Activated CD4-positive, alpha-beta T cell treated with anti-CD3 and anti-CD28 coated beads, Interleukin-2, amount 50 U/mL, for 1 hour (primary cell): ENCODE measurements around the gene MAGI1.
"Not testable (repeated sequence)": the region's sequence is repeated elsewhere in the genome, so short reads cannot be mapped to it uniquely, and the experiment has no call there.

Experiments
- DNase-seq: peaks from one replicate; pipeline ENCODE4 v3.0.0-alpha.2; 2020

MAGI1 gene

DNA sequence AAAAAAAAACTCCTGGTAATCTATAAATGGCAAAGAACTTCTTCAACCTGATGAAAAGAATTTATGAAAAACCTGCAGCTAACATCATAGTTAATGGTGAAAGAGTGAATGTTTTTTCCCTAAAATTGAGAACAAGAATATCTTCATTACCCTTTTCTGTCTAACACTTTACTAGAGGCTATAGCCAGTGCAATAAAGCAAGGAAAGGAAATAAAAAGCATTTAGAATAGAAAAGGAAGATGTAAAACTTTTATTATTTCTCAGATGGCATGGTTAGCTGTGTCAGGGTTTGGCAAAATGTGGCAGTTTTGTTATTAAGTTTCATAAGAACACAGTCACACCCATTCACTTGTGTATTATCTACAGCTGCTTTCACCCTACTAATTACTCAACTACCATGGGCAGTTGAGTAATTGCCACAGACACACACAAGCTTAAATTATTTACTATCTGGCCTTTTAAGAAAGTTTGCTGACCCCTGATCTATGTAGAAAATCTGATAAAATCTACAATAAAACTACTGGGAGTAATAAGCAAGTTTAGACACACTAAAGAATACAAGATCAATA, 465.1 kb downstream of the MAGI1 start:
- DNase-seq: no peak

DNA sequence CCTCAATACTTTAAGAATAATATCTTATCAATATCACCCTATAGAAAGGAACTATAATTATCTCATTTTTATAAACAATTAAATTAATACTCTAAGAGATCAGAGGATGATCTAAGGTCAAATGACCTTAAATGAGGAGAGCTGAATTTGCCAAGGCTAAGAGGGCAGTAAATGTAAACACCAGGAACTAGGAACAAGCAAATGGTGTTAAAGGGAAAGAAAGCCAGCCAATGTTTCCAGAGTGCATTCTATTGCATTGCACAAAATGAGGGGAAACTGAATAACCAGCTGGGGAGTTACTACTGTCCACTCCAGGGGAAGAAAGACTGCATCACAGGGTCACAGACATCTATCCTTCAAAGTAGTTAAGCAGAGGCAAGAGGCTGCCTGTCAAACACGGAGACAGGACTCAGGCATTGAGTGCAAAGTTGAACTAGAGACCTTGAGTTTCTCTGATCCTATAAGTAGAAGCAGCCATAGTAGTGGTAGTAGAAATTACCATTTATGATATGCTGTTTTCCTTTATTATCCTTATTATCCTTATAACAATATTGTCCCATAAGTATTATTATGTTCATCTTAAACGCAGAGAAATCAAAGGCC, 466.4 kb downstream of the MAGI1 start:
- no peak for DNase-seq

DNA sequence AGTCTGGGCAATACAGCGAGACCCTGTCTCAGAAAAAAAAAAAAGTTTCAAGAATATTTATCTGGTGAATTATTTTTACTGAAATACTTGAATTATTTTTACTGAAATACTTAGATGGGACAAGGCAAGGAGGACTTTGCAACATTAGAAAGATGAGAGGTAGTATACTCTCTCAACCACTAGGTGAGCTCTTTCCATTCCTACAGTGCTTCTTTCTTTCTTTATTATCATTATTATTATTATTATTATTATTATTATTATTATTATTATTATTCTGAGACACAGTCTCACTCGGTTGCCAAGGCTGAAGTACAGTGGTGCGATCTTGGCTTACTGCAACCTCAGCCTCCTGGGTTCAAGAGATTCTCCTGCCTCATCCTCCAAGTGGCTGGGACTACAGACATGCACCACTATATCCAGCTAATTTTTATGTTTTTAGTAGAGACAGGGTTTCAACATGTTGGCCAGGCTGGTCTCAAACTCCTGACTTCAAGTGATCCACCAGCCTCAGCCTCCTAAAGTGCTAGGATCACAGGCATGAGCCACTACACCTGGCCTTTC, 468.8 kb downstream of the MAGI1 start:
- DNase-seq: no peak

DNA sequence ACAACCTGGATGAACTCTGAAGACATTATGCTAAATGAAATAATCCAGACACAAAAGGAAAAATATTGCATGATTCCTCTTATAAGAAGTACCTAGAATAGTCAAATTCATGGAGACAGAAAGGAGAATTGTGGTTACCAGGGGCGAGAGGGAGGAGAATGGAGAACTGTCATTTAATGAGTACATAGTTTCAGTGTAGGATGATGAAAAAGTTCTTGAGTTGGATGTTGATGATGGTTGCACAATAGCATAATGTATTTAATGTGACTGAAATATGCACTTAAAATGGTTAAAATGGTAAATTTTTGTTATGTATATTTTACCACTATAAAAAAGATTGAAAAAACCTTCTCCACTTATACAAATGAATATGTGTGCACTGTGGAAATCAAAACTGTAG, 469.6 kb downstream of the MAGI1 start:
- no peak for DNase-seq

DNA sequence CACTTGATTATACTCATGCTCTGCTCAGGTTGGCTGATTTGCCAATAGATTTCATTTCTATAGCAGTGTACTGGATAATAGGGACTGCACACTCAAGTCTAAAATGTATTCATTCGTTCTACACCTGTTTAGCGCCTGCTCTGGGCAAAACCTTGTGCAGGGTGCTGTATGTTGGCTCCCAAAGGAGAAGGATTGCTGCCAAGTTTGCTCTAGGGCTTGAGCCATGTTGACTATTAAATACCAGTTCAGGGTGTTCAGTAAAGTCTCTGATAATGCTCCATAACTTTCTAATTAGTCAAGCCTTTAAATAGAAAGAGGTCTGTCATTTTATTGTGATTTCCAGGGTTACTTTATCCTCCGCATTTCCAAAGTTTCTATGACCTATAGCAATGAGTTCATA, 470.2 kb downstream of the MAGI1 start:
- no peak for DNase-seq

DNA sequence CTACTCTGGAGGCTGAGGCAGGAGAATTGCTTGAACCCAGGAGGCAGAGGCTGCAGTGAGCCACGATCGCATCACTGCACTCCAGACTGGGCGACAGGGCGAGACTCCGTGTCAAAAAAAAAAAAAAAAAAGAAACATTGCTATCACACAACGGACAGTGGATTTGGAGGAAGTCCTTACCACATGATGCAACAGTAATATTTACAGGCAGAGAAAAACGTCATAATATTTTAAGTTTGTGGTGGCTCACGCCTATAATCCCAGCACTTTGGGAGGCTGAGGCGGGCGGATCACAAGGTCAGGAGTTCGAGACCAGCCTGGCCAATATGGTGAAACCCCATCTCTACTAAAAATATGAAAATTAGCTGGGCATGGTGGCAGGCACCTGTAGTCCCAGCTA, 473.0 kb downstream of the MAGI1 start:
- DNase-seq: not testable (repeated sequence)

DNA sequence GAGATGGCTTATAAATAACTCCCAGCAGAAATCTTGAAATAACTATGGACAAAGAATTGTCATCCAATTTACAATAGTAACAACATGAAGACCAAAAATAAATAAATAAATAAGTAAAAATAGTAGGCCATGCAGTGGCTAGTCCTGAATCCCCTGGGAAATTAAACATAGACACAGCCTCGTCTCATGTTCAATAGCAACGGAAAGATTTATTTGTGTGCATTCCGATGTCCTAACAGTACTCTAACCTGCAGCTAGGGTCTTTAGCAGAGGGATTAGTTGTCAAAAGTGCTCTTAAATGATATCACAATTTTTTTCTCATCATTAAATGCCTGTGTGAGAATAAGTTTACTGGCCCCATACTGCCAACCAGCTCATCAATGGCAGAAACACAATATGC, 474.2 kb downstream of the MAGI1 start:
- no peak for DNase-seq

DNA sequence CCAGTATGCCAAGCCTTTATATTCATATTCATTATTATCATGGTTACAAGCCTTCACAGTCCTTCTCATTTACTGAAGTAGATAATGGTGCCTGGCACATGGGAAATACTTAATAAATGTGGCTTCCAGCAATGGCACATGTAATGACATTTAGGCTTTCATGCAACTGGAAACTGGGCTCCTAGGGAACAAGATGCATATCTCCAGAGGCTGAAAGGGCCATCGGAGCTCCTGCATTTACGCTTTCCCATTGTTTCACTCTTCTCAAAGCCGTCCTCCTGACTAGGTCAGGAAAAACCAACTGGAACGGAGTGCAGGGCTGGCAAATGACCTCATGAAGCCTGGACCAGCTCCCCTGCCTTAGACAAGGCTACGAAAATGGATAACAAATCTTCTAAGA, 474.9 kb downstream of the MAGI1 start:
- DNase-seq: no peak

DNA sequence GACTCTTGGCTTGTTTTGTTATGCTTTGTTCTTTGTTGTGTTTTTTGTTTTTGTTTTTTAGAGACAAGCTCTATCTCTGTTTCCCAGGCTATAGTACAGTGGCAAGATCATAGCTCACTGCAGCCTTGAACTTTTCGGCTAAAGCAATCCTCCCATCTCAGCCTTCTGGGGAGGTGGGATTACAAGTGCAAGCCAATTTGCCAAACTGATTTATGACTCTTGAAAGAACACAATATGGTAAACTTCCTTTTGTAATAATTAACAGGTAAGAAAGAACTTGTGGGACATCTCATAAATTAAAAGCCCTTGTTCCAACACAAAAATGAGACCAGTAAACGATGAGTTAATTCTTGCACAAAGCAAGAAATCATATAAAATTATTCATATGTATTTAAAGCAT, 476.3 kb downstream of the MAGI1 start:
- no peak for DNase-seq

DNA sequence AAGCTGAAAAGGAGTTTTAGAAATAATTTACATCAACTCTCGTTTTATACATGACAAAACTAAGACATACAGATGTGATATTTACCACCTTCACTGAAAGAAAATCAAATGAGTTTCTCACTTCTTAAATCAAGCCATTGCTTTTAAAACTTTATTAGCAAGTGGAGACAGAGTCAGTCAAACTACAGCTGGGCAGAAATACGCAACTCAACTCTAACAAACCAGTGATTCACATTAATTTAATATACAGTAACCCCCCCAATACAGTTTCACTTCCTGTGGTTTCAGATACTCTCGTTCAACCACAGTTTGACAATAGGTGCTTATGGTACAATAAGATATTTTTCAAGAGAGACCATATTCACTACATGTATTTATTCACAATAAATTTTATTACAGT, 477.1 kb downstream of the MAGI1 start:
- no peak for DNase-seq

DNA sequence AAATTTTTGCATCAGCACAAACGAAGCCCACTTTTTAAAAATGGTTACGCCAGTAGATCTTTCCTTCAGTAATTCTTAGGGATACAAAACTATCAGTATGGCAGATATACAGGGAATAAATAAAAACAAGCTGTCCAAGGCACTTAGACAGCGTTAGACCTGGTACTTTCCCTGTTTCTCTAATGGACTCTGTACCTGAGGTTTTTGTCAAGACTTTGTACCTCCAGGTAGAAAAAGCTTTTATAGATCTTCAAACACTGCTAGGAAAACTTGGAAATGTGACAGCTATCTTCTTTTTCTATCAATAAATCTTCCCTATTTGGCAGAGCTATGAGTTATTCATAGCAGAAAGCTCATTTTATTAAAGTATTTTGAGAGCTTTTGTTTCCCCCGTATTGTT, 477.8 kb downstream of the MAGI1 start:
- DNase-seq: no peak

DNA sequence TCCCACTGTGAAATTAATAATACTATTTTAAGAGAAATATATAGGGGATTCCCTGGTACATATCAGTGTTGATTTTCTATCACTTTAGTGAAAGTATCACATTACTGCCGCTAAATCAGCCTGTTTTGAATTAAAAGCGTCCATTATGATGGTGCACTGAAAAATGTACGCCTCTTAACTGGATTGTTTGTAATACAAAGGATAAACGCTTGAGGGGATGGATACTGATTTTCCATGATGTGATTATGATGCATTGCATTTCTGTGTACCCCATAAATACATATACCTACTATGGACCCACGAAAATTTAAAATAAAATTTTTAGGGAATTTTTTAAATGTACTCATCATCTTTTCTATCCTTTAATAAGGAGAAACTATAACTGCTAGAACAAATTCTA, 478.6 kb downstream of the MAGI1 start:
- no peak for DNase-seq

DNA sequence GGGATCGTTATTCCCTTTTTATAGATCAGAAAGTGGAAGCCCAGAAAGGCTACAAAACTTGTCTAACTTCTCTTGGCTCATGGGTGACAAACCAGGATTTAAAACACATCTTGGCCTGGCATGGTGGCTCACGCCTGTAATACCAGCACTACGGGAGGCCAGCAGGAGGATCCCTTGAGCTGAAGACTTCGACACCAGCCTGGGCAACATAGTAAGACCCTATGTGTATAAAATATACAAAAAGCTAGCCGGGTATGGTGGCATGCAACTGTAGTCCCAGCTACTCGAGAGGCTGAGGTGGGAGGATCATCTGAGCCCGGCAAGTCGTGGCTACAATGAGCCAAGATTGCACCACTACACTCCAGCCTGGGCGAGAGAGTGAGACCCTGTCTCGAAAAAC, 479.1 kb downstream of the MAGI1 start:
- no peak for DNase-seq

DNA sequence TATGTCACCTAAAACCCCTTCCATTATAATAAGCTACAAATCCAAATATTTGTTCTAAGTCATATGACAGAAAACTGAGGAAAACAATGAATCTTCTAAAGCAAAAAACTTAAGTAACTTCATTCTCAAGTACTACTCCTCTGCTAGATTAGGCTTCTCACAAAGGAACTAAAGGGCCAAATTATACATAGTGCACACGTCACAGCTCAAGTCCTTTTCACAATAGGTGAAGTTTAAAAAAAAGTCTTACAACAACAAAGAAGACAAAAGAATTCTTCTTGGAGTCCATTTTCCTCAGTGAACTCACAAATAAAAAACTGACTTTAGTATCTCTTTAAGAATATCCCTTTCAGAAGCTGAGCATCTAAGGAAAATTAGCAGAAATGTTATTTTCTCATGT, 479.9 kb downstream of the MAGI1 start:
- no peak for DNase-seq

DNA sequence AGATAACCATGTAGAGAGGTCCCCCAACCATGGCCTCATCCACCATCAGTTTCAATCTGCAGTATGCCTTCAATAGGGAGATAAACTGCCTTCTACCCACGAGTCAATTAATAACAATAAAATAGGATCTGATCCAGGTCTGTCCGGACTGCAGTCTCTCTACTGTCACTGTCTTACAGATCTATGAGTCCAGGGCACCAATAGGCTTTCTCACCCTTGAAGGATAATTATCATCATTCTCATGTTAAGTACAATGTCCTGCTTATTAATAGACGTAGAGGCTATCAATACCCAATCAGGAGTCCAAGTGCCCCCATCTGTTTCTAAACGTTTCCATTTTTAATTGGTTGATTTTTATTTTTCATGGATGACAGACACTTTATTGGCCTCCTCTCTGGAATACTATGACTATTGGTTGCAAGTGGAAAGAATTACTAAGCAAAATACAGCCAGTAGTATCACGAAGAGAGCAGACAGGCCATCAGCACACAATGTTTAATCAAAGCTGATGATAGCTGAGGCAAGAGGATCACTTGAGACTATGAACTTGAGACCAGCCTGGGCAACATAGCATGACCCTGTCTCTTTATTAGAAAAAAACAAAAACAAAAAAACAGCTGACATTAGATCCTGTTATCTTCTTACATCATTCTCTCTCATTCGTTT, 480.7 kb downstream of the MAGI1 start:
- no peak for DNase-seq

DNA sequence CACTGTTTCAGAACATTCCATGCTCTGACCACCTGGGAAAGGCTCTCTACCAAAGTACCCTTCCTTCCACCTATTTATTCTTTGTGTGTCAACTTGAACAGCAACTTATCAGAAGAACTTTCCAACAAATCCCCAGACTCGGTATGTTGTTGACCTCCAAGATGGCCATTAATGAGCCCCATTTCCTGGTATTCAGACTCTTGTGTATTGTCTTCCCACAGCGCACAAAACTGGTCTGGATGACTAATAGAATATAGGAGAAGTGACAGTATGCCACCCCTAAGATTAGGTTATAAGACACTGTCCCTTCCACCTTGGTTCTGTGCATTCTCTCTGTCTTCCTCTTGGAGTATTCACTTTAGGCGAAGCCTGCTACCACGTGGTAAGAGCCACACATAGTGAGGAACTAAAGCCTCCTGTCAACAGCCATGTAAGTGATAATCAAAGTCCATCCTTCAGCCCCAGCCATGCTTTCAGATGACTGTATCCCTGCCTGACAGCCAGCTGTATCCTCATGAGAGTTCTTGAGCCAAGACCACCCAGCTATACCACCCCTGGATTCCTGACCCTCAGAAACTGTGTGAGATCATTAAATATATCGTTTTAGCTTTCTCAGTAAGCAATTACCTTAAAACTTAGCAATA, 481.7 kb downstream of the MAGI1 start:
- no peak for DNase-seq

DNA sequence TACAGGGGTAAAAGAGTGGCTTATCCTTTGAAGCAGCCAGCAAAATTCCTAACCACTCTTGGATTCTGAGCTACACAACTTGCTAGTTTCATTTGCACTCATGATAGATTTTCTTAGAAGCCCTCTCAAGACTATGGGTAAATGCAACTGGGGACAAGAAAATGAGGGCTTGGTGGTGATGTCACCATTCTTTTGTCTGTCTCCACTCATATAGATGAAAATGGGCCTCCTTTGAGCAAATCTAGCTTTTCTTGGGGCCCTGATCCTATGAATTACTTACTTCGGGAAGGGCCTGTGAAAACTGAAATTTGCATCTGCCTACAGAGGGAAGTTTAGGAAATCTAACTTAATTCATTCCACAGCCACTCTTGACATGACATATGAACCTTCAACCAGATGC, 486.3 kb downstream of the MAGI1 start:
- no peak for DNase-seq

DNA sequence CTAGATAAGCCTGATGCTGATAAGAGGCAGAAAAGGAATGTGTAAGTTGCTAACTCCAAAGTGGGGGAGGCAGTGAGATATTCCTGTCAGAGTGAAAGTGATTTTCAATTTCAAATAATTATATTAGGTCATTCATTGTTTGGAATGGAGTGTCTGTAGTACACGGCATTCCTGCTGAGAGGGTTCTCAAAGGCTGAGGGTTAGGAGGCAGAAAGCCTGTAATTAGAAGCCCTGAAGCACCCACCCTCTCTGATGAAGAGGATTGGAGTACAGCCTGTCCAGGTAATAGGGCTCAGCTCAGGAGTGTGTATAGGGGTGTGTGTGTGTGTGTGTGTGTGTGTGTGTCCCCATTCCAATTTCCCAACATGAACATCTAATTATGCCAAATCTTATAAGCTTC, 486.8 kb downstream of the MAGI1 start:
- no peak for DNase-seq

DNA sequence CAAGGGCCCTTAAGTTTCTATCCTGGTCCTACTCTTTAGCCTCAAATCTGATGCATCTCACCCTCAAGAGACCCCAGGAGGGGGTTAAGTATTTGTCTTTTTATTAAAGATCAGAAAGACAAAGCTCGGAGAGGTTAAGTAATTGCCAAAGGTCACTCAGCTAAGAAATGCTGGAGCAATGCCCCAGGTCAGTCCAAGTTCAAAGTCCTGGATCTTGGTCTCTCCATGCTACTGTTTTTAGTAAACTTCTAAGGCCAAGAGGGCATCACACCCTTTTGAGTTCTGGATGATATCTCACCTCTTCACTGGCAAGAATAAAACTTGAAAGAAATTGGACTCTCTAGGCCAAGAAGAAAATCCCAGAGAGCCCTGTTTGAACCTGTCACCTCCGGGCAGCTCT, 488.6 kb downstream of the MAGI1 start:
- no peak for DNase-seq

DNA sequence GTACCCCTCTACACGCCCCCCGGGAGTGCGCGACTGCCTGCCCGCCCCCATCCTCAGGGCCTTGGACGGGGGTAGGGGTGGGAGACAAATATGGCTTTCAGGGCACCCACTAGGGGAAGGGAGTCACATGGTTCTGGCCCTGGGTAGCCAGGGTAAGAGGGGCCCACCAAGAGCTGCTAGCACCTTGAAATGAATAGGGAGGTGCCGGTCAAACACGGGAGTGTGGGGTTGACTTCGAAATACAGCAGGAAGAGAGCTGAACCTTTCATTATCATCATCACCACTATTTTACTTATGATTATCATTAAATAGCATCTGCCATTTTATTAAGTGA, 489.1 kb downstream of the MAGI1 start:
- DNase-seq: no peak

DNA sequence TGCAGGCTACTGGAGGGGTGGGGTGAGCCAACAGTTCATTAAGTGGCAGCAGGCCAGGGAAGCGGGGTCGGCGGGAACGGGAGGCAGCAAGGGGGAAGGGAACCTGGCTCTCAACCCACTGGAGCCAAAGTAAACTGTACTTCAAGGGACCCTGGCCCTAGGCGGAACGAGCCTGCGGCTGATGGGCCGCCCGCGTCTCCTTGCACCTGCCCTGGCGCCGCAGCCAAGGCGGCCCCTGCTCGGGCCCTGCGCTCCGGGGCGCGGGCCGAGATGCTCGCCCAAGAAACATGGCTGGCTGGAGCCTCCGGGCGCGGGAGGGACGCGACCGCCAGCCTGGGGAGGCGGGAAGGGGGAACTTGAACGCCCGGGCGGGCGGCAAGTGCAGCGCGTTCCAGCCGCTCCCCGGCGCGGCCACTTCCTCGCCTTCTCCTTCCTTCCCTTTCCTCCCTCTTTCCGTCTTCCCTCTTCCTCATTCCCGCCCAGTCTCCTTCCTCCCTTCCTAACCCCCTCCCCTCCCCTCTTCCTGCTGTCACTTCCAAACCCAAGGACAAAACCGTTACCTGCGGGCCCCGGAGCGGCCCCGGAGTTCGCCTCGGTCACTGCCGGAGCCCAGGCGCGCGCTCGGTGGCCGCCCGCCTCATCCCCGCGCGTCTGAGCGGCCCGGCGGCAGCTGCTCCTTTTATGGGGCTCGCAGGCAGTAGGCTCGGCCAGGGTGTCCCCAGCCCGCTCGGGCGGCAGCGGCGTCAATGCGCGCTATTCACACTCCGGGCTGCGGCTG, 489.7 kb downstream of the MAGI1 start:
- DNase-seq: no peak

DNA sequence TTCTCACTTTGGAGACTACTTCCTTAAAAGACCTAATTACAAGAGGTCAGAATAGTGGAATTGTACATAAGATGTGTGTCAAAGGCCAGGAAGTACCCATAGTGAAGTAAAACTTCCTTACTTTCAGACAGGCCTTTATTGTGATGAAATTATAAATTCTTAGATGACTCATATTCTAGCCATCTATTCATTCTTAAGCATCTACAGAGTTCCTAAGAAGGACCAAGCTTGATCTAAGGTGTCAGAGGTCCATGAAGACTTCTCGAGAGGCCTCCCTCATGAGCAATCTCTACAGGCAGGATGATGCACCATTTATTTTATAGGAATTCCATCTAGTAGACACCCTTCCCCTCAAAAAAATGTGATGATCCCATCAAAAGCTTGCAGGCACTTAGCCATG, 493.3 kb downstream of the MAGI1 start:
- no peak for DNase-seq

DNA sequence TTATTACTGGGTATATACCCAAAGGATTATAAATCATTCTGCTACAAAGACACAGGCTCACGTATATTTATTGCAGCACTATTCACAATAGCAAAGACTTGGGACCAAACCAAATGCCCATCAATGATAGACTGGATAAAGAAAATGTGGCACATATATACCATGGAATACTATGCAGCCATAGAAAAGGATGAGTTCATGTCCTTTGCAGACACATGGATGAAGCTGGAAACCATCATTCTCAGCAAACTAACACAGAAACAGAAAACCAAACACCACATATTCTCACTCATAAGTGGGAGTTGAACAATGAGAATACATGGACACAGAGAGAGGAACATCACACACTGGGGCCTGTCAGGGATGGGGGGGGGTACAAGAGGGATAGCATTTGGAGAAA, 495.3 kb downstream of the MAGI1 start:
- not testable (repeated sequence) for DNase-seq
